Upper lobe of left lung (tissue), 4 donors: ENCODE data around the gene DNAJC17.

Experiments used
- POLR2A ChIP-seq, 4 donors: fragments of 450-650 bp; IDR thresholded peaks; one replicate each; pipeline ENCODE4 v1.5.1; 2016 to 2017; ENCODE audit warnings: antibody characterized with exemption in 4 of 4, mild to moderate bottlenecking in 2 of 4
- POLR2AphosphoS5 ChIP-seq, 2 donors: sonication (generic); formaldehyde crosslinking; IDR thresholded peaks; one replicate each; pipeline ENCODE4 v1.5.1; 2017; ENCODE audit warnings: antibody characterized with exemption in 2 of 2

DNA sequence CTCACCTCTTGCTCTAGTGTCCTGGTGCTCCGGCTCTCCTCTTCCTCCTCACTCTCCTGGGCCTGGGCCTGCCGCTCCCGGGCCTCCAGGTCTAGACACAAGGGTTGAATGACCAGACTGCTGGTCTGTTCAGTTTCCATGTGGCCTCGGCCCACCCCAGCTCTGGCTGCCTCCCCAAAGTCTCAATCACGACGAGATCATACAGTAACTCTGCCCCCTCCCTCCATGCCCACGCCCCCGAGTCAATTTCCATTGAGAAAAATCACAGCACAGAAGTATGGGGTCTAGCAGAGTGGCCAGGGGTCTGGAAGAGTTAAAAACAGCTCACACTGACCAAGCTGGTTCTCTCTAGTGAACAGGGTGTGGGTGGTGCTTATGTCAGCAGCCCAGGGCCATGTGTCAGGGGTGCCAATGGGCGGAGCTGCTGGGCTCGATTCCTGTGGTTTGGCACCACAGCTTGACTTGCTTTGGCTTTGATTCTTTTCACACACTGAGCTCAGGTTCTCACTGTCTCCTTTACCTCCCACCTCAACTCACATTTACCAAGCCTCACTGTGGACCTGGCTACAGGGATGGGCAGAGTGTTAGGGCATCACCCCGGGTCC, 30.6 kb downstream of the DNAJC17 start:
- no peak for TF ChIP-seq POLR2AphosphoS5 (IDR thresholded peaks at IDR 0.05)
- TF ChIP-seq POLR2A (IDR thresholded peaks at IDR 0.05): no peak
